ELF-1 (cell line): ENCODE data around the gene WLS.
"Not testable (repeated sequence)": the region's sequence is repeated elsewhere in the genome, so short reads cannot be mapped to it uniquely, and the experiment has no call there.

Experiments used
- DNase-seq: peaks from one replicate; pipeline ENCODE4 v3.0.0-alpha.2; 2016; ENCODE audit warnings: low read depth, low spot score

Gene WLS

DNA sequence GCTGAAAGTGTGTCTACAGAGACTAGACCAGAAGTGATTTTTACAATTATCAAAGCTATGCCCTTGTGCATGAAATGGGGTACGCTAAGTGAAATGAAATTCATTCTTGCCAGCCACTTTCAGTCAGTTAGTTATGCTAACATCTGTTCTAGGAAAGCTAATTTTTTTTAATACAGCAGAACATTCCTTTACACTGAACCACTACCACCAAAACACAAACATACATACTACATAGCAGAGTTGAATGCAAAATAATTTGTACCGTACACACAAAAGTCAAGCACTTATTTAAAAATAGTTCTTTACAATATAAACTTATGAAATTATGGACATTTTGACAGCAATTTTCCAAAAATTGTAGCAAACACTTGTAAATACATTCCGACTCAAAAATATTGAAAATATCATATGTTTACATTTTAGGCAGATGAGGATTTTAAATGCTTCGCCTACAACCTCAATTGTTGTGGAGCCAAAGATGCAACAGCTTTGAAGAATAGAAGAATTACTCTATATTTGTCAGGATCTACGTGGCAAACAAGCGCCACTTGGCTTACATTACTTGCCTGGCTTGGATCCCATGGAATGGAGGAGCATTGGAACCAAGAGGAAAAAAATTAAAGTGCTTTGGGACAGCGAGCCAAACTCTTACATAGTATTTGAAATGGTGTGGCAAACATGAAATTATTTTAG is 30.6 kb downstream of the WLS start:
- no peak for DNase-seq

DNA sequence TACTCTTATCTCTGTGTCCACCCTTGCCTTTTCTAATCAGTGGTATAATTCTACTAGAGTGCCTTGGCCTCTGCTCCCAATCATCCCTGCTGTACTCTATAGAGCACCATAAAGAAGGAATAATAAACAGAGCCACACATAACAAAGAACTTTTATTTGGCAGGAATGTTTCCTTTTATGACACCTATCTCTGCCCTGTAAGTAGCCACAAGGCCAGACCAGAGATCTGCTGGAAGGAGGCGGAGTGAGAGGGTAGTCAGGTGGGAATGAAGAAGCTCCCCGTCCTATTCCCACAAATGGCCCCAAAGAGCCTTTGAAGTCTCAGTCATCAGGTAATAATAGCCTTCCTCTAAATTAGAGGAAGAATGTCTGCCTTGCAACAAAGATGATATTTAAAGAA is 32.7 kb downstream of the WLS start:
- peak; percentile 60 for DNase-seq

DNA sequence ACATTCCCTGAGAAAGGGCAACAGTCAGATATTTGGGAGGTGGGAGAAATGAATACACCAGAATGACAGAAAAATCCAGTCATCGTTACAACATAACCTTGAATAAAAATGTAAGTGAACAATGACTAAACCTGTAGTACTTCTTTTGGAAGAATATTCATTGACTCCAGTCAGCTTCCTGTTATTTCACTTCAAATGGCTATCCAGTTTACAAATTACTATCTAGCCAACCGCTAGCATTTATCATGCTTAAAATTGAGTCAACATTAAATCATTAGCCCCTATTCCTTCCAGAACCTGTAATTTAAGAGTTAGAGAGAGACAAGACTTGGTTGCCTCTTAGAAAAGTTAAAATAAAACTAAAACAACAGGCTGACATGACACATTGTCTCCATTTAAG is 33.6 kb downstream of the WLS start:
- DNase-seq, result no peak

DNA sequence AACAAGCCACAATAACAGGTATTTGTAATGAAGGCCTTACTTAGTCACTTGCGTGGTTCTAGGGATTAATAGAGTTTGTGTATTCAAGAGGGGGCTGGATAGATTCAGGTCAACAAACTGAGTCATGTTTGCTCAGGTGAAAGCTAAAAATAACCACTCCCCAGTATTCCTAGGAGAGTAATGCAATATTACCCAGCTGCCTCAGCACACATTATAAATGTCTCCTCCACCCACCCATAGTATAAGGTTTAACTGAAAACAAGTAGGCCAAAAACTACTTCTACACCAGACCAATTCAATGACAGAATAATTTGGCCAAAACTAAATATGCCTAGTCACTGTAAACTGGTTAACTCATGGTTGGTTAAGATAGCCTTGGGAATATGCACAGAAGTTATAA is 34.4 kb downstream of the WLS start:
- no peak for DNase-seq

DNA sequence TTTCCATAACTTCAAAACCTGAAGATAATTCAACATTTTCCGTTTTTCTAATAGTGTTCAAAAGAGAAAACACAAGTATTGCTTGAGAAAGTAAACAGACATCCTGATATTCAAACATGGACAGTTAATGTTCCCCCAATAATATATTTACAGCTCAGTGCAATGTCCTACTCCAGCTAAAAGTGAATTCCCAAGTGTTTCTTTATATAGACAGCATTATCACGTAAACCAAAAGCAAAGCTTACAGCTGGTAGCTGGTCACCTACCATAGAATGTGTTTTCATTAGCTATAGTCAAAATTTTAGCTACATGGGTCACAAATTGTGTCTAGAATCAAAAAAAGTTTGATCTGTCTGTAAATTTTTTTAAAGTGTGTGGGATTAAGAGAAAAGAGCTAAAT is 34.9 kb downstream of the WLS start:
- no peak for DNase-seq

DNA sequence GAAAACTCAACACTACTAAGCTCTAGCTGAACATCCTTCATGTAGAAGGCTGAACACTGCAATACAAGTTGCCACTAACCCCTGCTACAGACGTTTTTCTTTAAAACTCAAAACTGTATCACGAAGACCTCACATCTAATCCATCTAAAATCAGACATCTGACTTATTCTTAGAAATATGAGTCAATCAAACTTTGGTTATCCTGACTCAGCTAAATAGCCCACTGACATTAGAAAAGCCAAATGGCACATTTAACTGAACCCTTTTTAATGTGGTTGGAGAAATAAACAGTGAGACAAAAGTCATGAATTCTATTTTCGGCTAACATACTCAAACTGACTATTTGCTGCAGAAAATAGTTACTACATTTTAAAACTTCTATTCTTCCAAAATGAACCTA is 35.6 kb downstream of the WLS start:
- DNase-seq, result no peak

DNA sequence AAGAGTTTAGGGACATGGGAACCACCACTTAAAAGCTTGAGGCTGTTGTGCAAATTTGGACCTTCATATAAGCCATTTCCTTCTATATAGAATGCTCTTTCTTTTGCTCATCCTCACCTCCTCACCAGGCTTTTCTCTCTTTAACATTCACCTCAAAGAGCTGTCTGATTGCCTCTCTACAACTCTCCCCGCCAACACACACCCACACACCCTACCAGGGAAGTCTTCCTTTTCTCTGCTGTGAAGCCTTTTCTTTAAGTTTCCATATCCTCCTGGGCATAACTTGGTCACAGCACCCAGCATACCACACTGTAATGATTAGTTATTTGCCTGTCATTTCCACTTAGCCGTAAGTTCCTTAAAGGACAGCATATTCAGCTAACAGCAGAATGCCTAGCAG is 40.6 kb downstream of the WLS start:
- no peak for DNase-seq

DNA sequence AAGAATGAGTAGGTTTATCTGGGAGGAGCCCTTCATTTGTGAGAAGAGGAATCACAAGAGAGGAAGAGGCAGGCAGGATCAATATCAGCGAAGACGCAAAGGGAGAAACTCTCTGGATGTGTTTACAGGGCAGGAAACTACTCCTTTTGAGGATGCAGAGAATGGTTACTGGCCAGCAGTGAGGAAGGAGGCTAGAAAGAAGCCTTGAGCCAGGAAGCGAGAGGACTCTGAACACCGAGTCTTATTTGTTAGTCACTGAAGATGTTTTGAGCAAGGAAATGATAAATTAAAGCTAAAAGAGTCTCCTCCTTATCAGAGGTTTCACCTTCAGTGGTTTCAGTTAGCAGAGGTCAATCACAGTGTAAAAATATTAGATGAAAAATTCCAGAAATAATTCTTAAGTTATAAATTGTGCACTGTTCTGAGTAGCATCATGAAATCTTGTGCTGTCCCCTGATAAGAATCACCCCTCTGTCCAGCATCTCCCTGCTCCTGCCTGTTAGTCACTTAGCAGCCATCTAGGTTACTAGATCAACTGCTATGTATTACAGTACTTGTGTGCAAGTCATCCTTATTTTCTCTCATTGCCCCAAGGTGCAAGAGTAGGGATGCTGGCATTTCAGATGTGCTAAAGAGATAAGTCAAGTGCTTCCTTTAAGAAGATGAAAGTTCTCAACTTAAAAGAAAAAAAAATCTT is 43.5 kb downstream of the WLS start:
- no peak for DNase-seq

DNA sequence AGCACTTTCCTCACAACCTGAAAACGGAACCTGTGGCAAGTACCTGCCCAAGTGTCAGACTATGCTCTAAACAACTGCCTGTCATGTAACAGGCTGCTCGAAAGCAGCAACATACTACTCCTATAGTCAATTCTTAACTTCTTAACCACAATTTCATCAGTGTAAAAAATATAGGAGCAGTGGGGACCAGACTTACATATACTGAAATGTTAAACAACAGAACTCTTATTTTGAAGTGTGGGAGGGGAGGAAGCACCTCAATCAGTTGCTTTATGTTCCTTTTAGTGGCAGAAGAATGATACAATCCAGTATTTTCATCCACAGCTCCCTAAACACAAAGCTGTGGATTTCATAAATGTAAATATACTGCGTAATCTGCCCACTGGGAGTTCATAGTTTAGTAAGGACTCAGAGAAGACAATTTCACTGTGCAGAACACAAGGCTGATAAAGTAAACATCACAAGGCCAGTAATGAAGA is 44.2 kb downstream of the WLS start:
- no peak for DNase-seq

DNA sequence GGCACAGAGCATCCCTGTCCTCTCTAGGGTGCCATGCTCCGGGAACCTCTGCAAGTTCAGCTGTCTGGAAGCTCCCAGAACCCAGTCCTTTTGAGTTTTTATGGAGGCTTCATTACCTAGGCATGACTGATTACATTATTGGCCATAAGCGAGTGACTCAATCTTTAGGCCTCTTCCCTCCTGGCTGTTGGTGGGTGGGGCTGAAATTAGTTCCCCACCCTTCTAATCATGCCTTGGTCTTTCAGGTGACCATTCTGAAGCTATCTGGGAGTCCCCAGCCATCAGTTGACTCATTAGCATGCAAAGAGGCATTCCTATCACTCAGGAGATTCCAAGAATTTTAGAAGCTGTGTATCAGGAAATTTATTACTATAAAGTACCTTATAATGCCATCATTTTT is 46.6 kb downstream of the WLS start:
- DNase-seq, result no peak

DNA sequence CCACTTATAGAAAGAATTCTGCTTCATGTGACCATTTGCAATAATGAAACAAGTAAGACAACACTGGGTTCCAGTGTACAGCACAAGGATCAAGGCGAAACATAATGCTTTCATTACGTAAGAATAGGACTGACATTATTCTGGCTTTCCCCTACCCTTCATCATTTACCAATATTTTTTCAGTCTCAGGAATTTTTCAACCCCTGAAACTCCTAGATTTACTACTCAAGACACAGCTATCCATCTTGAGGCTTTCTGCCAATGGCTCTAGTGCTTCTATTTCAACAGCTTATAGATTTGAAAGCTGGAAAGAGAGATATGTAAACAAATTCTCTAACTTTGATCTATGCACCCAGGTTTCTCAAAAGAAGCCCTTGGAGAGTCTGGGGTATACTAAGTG is 48.4 kb downstream of the WLS start:
- DNase-seq, result no peak

DNA sequence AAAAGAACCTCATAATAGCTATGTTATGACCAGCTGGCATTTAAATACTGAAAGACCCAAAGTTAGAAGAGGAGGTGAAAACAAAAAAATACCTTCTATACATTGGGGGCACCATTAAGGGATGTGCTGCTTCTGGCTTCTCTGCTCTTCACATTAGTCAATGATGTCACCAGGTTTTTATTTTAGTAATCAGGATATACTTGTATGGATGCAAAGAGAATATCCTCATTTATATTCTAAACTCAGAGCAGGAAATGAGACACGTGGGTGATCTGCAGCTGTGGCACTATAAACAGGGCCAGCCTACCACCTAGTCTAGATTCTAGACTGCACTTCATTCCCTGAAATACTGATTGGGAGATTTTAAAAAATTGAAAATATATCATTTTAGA is 51.2 kb downstream of the WLS start:
- DNase-seq, result no peak

DNA sequence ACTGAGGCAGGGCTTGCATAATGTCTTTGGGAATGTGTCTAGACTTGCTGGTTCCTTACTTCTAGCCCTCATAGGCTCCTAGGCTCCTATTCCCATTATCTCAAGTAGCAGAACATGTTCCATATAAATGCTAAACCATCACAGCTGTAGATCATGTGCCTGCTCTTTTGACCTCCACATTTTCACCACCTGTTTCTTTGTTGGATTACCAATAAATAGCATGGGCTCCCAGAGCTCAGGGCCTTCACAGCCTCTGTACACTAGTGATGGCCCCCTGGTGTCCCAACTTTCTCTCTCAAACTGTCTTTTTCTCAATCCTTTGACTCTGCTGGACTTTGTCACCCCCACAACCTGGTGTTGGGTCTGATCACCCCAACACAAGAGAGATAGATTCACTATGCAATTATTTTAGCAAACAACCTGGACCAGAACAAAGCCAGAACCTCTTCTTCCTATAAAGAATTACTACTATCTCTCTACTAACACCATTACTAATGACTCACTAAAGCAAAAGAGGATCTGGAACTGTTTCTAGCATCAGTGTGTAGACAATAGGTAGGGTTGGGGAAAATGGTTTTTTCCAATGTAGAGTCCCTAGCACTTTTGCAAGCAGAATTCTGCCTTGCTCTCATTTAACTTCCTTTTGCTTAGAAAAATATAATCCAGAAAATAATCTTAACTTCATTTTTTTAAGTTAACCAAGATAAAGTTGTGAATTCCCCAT is 51.7 kb downstream of the WLS start:
- no peak for DNase-seq

DNA sequence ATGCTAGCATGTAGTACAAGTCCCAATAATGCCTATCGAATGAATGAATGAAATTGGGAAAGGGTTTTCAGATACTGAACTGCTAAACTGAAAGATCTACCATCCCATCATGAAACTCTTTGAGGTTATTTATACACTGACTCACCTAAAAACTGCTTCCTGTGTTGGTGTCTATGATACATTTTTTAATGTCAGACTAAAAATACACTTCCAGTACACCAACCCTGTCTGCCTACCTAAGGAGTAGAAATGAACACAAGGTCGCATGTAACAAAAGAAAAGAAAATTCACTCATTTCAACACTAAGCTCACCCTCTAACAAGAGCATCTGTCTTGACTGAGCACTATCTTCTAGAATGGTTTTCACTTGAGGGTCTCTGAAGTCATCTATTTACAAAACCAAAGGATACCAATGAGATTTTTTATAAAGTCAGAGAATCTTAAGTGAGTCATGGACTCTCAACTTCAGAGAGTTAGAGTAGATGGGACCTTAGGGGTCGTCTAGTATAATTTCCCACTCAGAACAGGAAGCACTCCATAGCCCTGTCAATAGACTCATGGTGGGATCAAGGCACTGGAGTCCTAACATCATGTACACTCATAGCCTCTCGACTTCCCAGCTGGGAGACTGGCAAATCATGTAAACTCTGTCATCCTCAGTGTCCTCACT is 53.4 kb downstream of the WLS start:
- DNase-seq, result no peak

DNA sequence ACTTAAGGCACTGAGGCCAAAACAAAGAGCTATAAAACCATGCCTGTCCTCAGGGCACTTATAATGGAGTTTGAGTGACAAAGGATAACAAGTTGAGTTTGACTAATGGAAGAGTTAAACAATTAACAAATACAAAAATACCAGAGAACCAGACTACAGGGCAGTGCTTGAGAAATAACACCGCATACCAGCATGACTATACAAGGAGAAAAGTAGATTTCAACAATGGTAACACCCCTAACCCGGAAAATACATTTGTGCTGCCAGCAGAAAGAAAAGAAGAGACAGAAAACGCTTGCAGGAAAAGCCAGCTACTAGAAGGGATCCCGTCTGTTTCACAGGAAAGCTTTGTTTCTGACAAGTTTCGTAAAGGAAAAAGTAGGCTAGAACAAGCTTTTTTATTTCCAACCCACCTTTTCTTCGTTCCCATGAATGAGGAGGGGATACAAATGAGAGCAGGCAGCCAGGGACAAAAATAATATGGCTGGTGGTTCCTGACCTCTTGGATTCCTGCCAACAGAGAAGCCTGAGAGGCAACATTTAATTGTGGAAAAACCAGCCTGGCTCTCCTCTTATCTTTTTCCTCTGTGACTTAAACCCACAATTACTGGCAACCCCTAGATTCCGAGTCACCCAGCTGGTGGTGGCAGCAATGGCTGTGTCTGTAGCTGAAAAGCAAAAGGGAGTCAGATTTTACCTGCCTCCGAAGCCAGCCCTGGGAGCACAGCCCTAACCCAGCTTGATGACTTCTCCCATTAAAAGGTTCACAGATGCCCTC is 56.5 kb downstream of the WLS start:
- no peak for DNase-seq

DNA sequence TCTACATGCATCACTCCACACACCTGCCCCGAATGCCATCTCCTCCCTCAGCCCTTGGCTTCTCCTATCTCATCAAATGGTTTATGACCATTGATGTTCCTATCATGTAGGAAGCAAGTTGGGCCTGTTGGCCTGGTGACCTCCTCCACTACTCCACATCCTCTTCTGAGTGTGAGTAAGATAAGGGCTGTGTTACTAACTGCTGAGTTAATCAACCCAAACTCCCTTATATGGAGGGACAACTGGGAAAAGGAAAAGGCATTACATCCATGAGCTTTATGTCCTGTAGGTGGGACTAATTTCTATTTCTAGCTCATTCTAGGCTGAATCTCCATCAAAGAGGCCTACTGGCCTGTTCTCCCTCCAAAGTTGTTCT is 57.6 kb downstream of the WLS start:
- no peak for DNase-seq

DNA sequence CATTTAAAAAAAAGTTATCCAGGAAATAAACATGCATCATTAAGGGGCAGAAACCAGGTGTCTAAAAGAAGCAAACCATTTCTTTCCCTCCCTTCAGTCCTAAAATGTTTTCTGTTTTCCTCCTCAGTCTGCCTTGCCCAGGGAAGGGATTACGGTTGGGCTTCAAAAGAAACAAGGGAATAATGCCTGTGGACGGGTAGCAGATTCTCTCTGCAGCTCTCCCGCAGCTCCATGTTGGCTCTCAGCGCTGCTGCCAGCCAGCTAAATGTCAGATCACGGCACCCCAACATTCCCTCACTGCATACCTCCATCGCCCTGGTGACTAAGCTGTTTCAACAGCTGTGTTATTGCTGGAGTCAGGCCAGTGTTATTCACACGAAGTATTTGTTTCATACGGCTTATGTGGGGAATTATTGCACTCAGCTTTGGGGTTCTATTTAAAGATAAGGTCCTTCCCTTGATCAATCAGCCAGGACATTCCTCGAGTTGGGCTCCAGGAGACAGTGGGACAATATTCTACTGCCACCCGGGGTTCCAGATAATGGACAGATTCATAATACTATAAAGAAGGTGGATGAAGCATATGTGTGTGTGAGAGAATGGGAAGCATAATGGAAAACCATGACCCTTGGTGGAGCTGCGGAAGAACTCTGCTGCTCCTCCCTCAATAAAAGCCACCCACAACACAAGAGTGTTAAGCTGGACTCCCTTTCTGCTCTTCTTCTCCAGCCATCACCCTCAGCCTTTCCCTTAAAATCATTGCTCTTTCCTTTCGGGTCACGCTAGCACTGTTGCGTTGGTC is 58.2 kb downstream of the WLS start:
- DNase-seq, result peak; percentile 62

DNA sequence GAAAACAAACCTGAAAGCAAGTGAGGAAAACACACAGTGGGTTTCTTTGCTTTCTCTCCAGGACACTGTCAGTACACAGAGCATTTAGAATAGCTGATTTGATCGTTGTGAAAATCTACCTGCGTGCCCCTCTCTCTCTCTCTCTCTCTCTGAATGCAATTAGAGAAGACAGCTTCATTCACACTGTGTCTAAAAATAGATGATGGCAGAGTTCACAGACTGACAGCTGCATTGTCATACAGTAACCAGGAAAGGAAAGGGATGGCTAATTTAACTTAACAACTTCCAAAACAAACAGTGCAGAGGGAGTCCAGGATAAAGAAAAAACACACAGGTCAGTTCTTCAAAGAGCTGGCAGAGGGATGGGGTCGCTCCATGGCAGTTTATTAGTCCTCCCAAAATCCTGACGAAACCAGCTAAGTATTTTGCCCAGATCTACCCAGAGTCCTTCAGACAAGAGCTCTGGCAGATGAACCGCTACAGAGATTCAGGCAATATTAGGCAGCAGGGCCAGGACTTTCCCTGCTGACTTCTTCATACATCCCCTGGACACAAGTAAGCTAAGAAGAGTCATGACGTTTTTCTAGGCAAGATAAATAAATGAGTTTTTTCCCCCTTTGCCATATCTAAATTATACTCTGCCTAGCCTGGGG is 58.9 kb downstream of the WLS start:
- DNase-seq, result no peak

DNA sequence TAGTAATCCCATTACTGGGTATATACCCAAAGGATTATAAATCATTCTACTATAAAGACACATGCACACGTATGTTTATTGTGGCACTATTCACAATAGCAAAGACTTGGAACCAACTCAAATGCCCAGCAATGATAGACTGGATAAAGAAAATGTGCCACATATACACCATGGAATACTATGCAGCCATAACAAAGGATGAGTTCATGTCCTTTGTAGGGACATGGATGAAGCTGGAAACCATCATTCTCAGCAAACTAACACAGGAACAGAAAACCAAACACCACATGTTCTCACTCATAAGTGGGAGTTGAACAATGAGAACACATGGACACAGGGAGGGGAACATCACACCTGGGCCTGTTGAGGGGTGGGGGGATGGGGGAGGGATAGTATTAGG is 60.5 kb downstream of the WLS start:
- not testable (repeated sequence) for DNase-seq

DNA sequence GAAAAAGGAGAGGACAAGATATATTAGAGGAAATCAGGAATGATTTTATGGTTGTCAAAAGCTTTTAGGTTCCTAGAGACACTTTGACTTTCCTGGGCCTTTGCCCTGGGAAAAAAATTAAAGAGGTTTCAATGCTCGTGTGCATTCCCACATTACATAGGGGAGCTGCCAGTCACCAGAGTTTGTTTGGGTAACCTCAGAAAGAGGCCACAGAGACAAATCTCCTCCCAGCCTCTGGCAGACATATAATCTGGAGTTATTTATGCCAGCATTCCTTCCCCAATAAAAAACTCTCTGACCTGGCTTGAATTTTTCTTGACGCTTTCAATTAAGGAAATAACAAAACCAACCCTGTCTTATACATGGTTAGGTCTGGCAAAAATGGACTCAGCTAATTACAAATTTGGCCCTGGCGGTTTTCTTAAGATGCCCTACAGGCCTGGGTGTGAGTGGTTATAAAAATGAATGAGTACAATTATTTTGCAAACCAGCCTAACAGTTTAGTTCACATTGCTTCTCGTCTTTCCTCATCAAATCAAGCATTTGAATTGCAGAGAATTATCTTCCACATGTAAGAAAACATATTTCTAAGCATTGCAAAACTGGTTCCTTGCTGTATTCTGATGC is 63.7 kb downstream of the WLS start:
- no peak for DNase-seq
